ENCODE data around the gene ATG4D.

The ATG4D gene

GRCh38 chr19:10552510-10553053, 8.9 kb downstream of the ATG4D start:
- FAIRE-seq: no peak
- TF ChIP-seq, protein P1, sequence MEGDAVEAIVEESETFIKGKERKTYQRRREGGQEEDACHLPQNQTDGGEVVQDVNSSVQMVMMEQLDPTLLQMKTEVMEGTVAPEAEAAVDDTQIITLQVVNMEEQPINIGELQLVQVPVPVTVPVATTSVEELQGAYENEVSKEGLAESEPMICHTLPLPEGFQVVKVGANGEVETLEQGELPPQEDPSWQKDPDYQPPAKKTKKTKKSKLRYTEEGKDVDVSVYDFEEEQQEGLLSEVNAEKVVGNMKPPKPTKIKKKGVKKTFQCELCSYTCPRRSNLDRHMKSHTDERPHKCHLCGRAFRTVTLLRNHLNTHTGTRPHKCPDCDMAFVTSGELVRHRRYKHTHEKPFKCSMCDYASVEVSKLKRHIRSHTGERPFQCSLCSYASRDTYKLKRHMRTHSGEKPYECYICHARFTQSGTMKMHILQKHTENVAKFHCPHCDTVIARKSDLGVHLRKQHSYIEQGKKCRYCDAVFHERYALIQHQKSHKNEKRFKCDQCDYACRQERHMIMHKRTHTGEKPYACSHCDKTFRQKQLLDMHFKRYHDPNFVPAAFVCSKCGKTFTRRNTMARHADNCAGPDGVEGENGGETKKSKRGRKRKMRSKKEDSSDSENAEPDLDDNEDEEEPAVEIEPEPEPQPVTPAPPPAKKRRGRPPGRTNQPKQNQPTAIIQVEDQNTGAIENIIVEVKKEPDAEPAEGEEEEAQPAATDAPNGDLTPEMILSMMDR (IDR thresholded peaks at IDR 0.05; ENCODE audit: insufficient read depth, missing control alignments): no peak
- no peak for DNase-seq (ENCODE audit: insufficient read length, low spot score)

DNA sequence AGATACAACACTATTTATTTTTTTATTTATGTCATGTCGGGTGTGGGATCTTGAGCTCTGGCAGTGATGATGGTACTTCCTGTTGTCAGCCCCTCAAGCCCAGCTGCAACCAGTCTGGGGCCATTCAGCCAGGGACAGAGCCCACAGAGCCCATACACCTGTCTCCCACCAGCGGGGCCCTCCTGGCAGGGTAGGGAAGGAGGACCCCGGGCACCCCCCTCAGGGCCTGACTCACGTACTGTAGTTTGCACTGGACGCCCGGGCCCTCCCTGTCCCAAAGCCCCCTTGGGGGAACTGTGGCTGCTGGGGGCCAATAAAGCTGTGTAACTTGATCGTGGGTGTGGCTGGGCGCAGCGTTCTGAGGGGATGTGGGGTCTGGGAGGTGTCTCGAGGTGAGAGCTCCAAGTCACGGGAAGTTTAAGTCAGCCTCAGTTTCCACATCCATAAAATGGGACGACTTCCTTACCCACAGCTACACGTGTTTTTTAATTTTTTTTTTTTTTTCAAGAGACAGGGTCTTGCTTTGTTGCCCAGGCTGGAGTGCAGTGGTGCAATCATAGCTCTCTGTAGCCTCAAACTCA, 9.5 kb downstream of the ATG4D start:
- FAIRE-seq: no peak
- TF ChIP-seq, protein P1 (IDR thresholded peaks at IDR 0.05; ENCODE audit: insufficient read depth, missing control alignments): no peak
- no peak for DNase-seq (ENCODE audit: insufficient read length, low spot score)

DNA sequence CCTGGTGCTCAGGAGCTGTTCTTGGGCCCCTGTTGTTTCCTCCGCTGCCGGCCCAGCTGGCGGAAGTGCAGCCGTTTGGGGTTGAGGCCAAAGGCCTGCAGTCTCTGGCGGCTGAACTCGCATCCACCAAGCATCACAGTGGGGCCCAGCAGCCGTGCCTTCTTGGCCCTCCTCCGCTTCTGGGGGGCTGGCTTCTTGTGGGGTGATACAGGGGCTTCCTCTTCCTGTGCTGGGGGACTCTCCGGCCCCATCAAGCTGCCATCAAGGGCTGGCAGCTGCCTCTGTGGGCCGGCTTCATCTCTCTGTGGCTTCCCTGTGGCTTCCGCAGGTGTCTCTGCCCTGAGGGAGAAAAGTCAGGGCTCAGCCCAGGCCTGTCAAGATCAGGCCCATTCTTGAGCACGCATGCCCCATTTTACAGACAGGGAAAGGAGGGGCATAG, 10.3 kb downstream of the ATG4D start:
- FAIRE-seq (no peak), DNase-seq (ENCODE audit: insufficient read length, low spot score) (no peak)

GRCh38 chr19:10554760-10555609, 11.3 kb downstream of the ATG4D start:
- DNase-seq (ENCODE audit: insufficient read length, low spot score): no peak
- TF ChIP-seq, protein P1 (IDR thresholded peaks at IDR 0.05; ENCODE audit: insufficient read depth, missing control alignments): no peak
- FAIRE-seq: no peak

More for the DNA sequence above, 10.3 kb downstream of the ATG4D start:
- TF ChIP-seq, protein P1 (IDR thresholded peaks at IDR 0.05; ENCODE audit: insufficient read depth, missing control alignments): no peak

- TF ChIP-seq, protein P1 (IDR thresholded peaks at IDR 0.05; ENCODE audit: insufficient read depth, missing control alignments): no peak
- FAIRE-seq (no peak), DNase-seq (ENCODE audit: insufficient read length, low spot score) (no peak)
These were observed 11.9 kb downstream of the ATG4D start for GRCh38 chr19:10555610-10555973.

DNA sequence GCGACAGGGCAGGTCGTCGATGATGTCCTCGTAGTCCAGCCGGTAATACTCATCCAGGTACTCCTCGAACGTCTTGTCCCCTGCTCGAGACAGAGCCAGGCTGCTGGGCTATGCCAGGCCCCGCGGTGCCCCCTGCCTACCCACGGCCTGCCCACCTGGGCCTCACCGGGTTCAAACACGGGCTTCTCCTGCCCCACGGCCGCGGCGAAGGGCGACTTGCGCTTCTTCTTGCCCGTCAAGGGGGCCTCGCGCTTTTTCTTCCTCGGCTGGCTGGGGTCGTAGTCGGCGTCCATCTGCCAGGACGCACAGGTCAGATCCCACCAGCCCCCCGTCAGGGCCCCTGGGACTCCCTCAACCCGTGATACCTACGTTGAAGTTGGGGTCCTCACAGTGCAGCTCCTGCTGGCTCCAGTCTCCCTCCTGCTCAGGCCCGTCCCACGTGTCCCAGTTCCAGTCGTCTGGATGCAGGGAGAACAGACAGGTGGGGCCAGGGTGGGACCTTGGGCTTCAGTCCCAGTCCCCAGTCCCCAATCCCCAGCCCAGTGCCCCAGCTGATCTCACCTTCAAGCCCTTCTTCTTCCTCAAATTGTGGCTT, 14.0 kb downstream of the ATG4D start:
- TF ChIP-seq, protein P1 (IDR thresholded peaks at IDR 0.05; ENCODE audit: insufficient read depth, missing control alignments): no peak
- FAIRE-seq: no peak
- DNase-seq (ENCODE audit: insufficient read length, low spot score): no peak
